ENCODE measurements around the gene GSTM4.

GSTM4 gene

GRCh38 chr1:109625176-109625575 lies 30.7 kb upstream of the GSTM4 start:
- no peak for DNase-seq

DNA sequence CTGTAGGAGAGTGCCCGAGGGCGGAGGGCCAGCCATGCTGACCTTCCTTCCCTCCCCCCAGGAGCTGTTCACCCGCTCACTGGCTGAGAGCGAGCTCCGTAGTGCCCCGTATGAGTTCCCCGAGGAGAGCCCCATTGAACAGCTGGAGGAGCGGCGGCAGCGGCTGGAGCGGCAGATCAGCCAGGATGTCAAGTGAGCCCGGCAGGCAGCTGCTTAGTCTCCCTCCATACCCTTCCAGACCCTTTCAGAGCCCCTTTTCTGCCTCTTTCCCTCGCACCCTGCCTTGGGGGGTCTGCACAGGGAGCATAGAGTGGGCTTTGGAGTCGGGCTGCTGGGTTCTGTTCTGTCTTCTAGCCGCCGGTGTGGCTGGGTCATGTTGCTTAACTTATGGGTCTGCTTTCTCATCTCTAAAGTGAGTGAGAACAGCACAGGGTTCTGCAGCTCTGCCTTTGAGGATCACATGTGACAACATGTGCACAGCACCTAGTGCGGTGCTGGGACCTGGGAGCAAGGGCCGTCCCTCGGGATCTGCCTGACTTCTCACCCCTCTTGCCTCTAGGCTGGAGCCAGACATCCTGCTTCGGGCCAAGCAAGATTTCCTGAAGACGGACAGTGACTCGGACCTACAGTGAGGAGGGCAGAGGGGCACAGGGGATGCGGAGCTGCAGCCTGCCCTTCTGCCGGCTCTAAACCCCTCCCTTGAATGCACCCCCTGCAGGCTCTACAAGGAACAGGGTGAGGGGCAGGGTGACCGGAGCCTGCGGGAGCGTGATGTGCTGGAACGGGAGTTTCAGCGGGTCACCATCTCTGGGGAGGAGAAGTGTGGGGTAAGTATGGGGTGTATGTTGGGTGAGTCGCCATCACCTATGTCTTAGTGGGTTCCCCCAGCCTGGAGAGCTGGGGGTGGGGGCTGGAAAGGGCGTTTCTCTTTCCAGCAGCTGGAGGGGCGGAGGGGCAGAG lies 30.0 kb upstream of the GSTM4 start:
- no peak for DNase-seq

DNA sequence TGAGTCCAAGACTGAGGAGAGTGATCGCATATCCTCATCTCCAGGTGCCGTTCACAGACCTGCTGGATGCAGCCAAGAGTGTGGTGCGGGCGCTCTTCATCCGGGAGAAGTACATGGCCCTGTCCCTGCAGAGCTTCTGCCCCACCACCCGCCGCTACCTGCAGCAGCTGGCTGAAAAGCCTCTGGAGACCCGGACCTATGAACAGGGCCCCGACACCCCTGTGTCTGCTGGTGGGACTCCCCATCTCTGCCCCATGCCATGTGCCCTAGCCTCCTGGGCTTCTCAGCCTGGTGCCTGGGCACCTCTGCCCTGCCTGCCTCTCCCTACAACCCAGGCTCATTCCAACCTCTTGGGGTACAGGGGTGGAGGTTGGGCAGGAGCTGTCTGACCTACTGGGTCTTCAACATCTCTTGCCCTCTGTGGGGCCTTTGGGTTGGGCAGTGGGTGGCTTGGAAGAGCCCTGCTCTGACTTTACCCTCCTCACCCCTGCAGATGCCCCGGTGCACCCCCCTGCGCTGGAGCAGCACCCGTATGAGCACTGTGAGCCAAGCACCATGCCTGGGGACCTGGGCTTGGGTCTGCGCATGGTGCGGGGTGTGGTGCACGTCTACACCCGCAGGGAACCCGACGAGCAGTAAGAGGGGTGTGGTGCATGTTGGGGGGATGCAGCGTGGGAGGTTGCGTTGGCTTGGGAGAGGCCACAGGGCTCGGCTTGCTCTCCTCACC lies 29.1 kb upstream of the GSTM4 start:
- no peak for DNase-seq

- DNase-seq = no peak
These were observed 28.1 kb upstream of the GSTM4 start for GRCh38 chr1:109627692-109628399.

- DNase-seq = no peak
These were observed 27.2 kb upstream of the GSTM4 start for GRCh38 chr1:109628540-109629321.

DNA sequence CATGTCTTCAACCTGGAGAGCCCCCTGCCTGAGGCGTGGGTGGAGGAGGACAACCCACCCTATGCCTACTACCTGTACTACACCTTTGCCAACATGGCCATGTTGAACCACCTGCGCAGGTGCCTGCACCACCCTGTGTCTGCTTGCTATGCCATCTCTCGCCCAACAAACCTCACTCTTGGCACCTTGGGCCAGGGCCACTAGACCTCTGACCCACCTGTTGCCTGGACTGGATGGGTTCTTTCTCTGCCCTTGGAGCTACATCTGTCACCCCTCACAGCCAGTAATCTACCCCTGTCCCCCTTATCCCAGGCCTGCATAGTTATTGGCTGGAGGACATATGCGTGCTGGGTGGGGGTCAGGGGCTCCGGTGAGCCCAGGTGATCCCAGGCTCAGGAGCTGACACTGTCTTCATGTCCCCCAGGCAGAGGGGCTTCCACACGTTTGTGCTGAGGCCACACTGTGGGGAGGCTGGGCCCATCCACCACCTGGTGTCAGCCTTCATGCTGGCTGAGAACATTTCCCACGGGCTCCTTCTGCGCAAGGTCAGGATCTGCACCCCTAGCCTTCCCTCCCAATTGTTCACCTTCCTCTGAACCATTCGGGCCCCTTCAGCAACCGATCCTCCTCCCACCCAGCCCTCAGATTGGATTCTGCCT lies 26.4 kb upstream of the GSTM4 start:
- DNase-seq = no peak

GRCh38 chr1:109630081-109630897 lies 25.6 kb upstream of the GSTM4 start:
- DNase-seq = no peak

- DNase-seq = no peak
These were observed 24.9 kb upstream of the GSTM4 start for GRCh38 chr1:109630898-109631512.

GRCh38 chr1:109631513-109632505 lies 24.1 kb upstream of the GSTM4 start:
- no peak for DNase-seq

GRCh38 chr1:109632671-109633346 lies 23.1 kb upstream of the GSTM4 start:
- no peak for DNase-seq

GRCh38 chr1:109634292-109634691 lies 21.6 kb upstream of the GSTM4 start:
- no peak for DNase-seq

DNA sequence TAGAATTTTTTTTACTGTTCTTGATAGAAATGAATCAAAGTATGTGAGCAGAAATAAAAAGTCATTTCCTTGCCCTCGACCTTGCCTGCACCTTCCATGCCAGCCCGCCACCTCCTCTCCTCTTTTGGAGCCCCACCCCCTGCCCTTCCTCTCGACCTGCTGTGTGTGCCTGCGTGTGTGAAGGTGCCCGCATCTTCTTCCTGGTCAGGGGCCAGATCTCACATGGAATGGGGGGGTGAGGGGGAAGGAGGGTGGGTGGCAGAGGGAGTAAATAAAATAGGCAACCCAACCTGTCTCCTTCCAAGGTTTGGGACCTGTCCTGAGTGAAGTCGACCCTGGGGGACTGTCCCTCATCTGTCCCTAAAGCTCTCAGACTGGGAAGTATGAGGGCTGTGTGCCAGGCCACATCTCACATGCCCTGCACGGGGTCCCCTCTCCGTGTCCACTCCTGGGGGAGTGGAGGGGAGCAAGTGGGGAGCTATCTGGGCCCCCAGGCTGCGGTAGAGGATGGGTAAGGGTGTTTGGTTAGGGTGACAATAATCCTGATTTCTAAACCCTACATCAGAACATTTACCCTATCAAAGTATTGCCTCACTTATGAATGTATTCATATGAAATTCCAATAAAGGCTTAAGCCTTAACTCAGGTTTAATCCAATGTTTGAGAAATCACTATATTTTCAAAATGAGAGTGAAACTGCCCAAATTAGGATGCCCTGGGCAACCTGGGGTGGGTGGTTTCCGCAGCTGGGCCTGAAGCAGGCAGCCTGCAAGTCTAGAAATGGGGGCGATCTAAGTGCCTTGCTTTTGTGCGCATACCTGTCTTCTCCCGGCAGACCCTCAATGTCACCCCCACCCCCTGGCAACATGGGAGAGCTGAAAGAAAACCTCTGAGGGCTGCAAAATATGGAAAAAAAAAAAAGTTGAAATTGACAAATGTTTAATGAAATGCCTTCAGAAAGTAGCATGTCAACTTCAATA lies 20.8 kb upstream of the GSTM4 start:
- no peak for DNase-seq

GRCh38 chr1:109635862-109636200 lies 20.1 kb upstream of the GSTM4 start:
- DNase-seq = no peak

GRCh38 chr1:109636201-109636952 lies 19.5 kb upstream of the GSTM4 start:
- DNase-seq = no peak

DNA sequence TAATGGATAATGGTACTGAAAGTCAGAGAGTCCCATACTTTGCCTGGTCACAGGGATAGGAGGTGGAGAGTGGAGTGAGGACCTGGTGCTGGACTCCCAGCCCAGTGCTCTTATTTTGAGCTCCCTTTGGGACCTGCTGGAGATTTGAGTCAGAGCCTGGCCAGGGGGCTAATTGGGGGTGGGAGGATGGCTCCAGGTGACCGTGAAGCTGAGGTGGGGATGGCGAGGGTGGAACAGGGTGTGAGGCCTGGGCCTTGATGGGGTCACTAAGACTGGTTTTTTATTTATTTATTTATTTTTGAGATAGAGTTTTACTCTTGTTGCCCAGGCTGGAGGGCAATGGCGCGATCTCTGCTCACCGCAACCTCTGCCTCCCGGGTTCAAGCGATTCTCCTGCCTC lies 18.5 kb upstream of the GSTM4 start:
- DNase-seq = no peak

DNA sequence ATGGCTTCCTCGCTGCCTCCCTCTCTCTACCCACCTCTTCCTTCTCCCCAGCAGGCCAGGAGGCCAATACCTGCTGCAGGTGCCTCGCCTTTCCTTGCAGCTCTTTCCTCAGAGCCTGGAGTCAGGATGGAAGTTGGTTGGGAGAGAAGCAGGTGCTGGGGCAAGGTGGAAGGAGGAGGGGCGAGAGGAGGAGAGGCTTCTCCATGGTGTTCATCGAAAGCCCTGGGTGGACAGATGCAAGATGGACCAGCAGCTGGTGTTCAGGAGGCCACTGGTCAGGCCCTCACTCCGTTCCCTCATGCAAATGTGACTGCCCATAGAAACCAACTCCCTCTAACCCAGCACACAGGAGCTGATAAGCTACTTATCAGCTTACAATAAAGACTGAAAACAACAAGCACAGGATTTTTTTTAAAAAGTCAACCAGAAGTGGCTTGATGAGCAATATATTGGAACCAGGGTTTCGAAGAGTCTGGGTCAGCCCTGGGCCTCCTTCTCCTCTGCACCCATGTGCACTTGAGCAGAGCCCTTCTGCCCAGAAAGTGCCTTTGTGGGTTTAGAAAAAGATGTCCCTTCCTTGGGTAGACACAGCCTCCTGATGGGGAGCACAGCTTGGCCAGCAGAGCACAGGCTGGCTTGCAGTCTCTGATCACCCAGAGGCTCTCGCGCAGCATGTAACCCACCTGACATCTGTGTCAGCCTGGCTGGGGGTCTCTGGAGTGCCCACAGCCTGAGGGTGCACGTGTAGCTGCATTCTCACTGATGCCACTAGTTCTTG lies 16.6 kb upstream of the GSTM4 start:
- DNase-seq = no peak
